Measurements from ENCODE around the gene CDC25A. TPM values are rescaled to one million over a fixed set of nuclear protein-coding genes. Genes with fewer than 3 reads are reported as not detected.

Gene CDC25A
- total RNA-seq, 1 experiment from 2014 or later, result 19.6 TPM

GRCh38 chr3:48120223-48120622 lies 68.0 kb downstream of the CDC25A start:
- no peak for ATAC-seq
- CTCF ChIA-PET, result no interaction called here
- POLR2A ChIA-PET, result no interaction called here
- H3K4me2 ChIP-seq (ENCODE audit: low read length), result no peak overlapping the region
- intact Hi-C loops (cut with micrococcal nuclease), result no loop called here
- no peaks in the 10 kb centered on the region for H3K4me1 ChIP-seq (ENCODE audit: control insufficient read depth in 1 of 2, insufficient read depth in 2 of 2, low read length in 2 of 2)
- no peaks in the 10 kb centered on the region for H3K9me2 ChIP-seq (ENCODE audit: insufficient read depth)
- no peak for TF ChIP-seq ZBTB33 (IDR thresholded peaks at IDR 0.05; ENCODE audit: extremely low read depth, insufficient replicate concordance, low read length)
- no peak for TF ChIP-seq CTCF (IDR thresholded peaks at IDR 0.05 in 2 of 3, conservative IDR thresholded peaks at IDR 0.05 in 1 of 3; ENCODE audit: borderline replicate concordance in 1 of 3, insufficient read depth in 1 of 3, low read depth in 2 of 3, low read length in 2 of 3)
- no peak for TF ChIP-seq SRF (IDR thresholded peaks at IDR 0.05; ENCODE audit: low read depth)
- TF ChIP-seq EZH2phosphoT487 (IDR thresholded peaks at IDR 0.05; ENCODE audit: borderline replicate concordance), result no peak
- BruUV-seq (replicated peaks), result no TSS peak
- no peaks in the 10 kb centered on the region for H3K9me3 ChIP-seq (ENCODE audit: control insufficient read depth in 1 of 2, insufficient read depth in 1 of 2, low read depth in 1 of 2, low read length in 2 of 2)
- no peak for DNase-seq (ENCODE audit: low read depth, low spot score)
- no peak overlapping the region for H3K9ac ChIP-seq (ENCODE audit: low read length)
- H3K36me3 ChIP-seq (ENCODE audit: control insufficient read depth in 1 of 2, insufficient read depth in 2 of 2, low read length in 2 of 2), result no peaks in the 10 kb centered on the region
- RAD21 ChIA-PET (ENCODE audit: low non-redundant PET in 1 of 2, low total read pairs in 2 of 2, uncharacterized antibody in 2 of 2, unreplicated experiment in 2 of 2), result no interaction called here
- H3K4me3 ChIP-seq (replicated peaks in 1 of 2; ENCODE audit: low read depth in 1 of 2, low read length in 2 of 2), result no peak overlapping the region
- H3K79me2 ChIP-seq (ENCODE audit: insufficient read depth, low read length), result no peaks in the 10 kb centered on the region
- H3K27me3 ChIP-seq (ENCODE audit: insufficient read depth, low read length), result no peaks in the 10 kb centered on the region
- H2AFZ ChIP-seq (ENCODE audit: low read depth, low read length, poor library complexity, severe bottlenecking), result no peak overlapping the region
- H4K20me1 ChIP-seq (ENCODE audit: insufficient read depth), result no peaks in the 10 kb centered on the region
- no peak overlapping the region for H3K27ac ChIP-seq (ENCODE audit: low read depth, low read length)

All from HCT116 (cell line).